ENCODE measurements around the gene CAMK4.

CAMK4 gene

DNA sequence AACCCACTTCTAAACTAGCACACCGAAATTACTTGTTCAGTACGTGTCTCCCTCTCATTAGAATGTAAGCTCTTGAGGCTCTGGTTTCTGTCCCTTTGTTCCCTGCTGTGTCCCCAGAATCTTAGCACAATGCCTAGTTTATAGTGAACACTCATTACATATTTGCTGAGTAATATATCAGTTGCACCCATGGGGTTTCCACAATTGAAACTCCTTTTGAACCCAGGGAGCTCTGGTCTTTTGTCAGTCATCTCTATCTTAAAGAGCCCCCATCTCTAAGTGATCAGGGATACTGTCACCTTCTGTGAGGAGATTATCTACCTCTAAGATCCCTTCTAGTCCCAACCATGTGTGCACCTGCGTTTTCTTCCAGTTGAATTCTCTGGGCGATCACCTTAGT is 12.8 kb downstream of the CAMK4 start:
- Histone ChIP-seq H3K9me3 (ENCODE audit: control insufficient read depth in 5 of 5, low read length in 5 of 5) (no peaks in the 10 kb centered on the region), H3K9ac (ENCODE audit: low read length in 5 of 5) (no peak overlapping the region), H3K27ac (ENCODE audit: low read depth, low read length) (no peak overlapping the region)

DNA sequence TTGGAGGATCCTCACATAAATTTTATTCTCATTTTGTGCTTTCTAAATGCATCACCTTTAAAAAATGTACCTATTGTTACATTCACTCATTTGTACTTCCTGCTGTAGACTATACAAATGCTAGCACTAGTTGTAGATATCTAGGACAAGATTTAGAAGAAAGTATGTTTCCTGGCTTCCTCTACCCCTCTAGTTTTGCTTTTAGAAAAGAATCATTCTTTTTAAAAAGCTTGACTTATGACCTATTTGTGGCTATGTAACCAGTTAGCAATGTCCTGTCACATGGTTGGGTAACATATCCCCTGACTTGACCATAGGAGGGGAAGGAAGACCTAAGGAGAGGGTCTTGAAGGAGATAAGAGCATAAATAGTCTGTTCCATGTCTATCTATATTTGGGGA is 13.3 kb downstream of the CAMK4 start:
- Histone ChIP-seq H3K4me3 (ENCODE audit: low read depth in 1 of 5, low read length in 5 of 5) (no peak overlapping the region), H3K36me3 (ENCODE audit: control insufficient read depth in 5 of 5, insufficient read depth in 5 of 5, low read length in 5 of 5) (no peaks in the 10 kb centered on the region), H3K27me3 (ENCODE audit: control insufficient read depth in 5 of 5, insufficient read depth in 4 of 5, low read length in 5 of 5) (peaks cover 0 to under 1% (median 0%) of the 10 kb centered on the region in 5 donors), H3K9ac (ENCODE audit: low read length in 5 of 5) (no peak overlapping the region), H3K27ac (ENCODE audit: low read depth, low read length) (no peak overlapping the region), H3K9me3 (ENCODE audit: control insufficient read depth in 5 of 5, low read length in 5 of 5) (no peaks in the 10 kb centered on the region), H3K4me1 (ENCODE audit: control insufficient read depth in 5 of 5, insufficient read depth in 5 of 5, low read length in 5 of 5) (peaks cover 0 to 8% (median 0%) of the 10 kb centered on the region in 5 donors)

More for the DNA sequence above, 12.8 kb downstream of the CAMK4 start:
- Histone ChIP-seq H3K36me3 (ENCODE audit: control insufficient read depth in 5 of 5, insufficient read depth in 5 of 5, low read length in 5 of 5) (no peaks in the 10 kb centered on the region), H3K4me3 (ENCODE audit: low read depth in 1 of 5, low read length in 5 of 5) (no peak overlapping the region), H3K4me1 (ENCODE audit: control insufficient read depth in 5 of 5, insufficient read depth in 5 of 5, low read length in 5 of 5) (peaks cover 0 to 8% (median 0%) of the 10 kb centered on the region in 5 donors), H3K27me3 (ENCODE audit: control insufficient read depth in 5 of 5, insufficient read depth in 4 of 5, low read length in 5 of 5) (no peaks in the 10 kb centered on the region)

DNA sequence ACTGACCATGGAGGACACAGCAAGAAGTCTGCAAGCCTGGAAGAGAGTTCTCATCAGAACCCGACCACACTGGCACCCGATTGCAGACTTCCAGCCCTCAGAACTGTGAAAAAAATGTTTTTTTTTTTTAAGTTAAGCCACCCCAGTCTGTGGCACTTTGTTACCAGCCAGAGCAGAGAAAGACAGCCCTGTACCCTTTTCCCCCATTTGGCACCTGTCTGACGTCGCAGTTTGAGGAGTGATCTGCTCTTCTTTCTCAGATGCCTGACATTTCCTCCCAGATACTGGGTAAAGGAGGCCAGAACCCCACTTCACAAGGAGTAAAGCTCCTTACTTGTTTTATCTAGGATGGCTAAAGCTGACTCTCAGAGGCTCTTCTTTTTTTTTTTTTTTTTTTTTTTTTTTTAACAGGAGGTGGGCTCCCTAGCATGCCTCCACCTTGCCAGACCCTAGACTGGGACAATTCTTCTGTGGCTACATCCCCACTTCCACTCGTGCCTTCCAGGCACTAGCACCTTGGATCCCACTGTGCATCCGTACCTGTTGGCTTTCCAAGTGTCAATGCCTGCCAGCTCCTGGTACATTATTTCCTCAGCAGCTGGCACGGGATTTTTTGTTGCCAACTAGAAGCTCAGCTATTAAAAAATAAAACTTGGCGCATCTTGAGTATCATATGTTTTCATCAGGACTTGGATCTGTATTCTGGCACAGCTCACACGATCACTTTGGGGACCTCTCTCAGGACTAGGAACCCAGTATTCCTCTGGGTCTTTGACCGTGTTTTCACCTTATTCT is 14.4 kb downstream of the CAMK4 start:
- Histone ChIP-seq H3K4me3 (ENCODE audit: low read depth in 1 of 5, low read length in 5 of 5) (no peak overlapping the region), H3K9me3 (ENCODE audit: control insufficient read depth in 5 of 5, low read length in 5 of 5) (no peaks in the 10 kb centered on the region), H3K9ac (ENCODE audit: low read length in 5 of 5) (no peak overlapping the region), H3K27ac (ENCODE audit: low read depth, low read length) (no peak overlapping the region), H3K36me3 (ENCODE audit: control insufficient read depth in 5 of 5, insufficient read depth in 5 of 5, low read length in 5 of 5) (no peaks in the 10 kb centered on the region), H3K4me1 (ENCODE audit: control insufficient read depth in 5 of 5, insufficient read depth in 5 of 5, low read length in 5 of 5) (peaks cover 0 to 8% (median 0%) of the 10 kb centered on the region in 5 donors), H3K27me3 (ENCODE audit: control insufficient read depth in 5 of 5, insufficient read depth in 4 of 5, low read length in 5 of 5) (peaks cover 0 to 6% (median 0%) of the 10 kb centered on the region in 5 donors)

DNA sequence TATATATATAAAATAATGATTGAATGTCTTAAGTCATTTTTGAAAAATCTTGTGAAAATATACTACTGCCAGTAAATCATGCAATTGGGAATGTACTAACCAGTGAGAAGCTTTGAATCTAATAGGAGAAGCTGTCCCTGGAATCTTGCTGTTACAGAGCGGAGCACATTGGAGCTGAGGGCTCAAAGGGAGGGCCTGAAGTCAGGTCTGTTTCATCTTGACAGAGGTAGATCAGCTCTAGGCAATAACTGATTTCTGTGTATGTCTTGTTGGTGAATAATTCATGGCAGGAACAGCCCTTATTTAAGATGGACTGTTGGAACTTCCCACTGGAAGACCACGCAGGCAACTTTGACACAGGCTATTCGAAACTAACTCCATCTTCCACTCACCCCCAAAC is 17.5 kb downstream of the CAMK4 start:
- Histone ChIP-seq H3K9ac (ENCODE audit: low read length in 5 of 5) (no peak overlapping the region), H3K9me3 (ENCODE audit: control insufficient read depth in 5 of 5, low read length in 5 of 5) (no peaks in the 10 kb centered on the region), H3K27me3 (ENCODE audit: control insufficient read depth in 5 of 5, insufficient read depth in 4 of 5, low read length in 5 of 5) (peaks cover 0 to 6% (median 0%) of the 10 kb centered on the region in 5 donors), H3K4me1 (ENCODE audit: control insufficient read depth in 5 of 5, insufficient read depth in 5 of 5, low read length in 5 of 5) (peaks cover 0 to 8% (median 0%) of the 10 kb centered on the region in 5 donors), H3K36me3 (ENCODE audit: control insufficient read depth in 5 of 5, insufficient read depth in 5 of 5, low read length in 5 of 5) (no peaks in the 10 kb centered on the region), H3K27ac (ENCODE audit: low read depth, low read length) (no peak overlapping the region), H3K4me3 (ENCODE audit: low read depth in 1 of 5, low read length in 5 of 5) (no peak overlapping the region)

DNA sequence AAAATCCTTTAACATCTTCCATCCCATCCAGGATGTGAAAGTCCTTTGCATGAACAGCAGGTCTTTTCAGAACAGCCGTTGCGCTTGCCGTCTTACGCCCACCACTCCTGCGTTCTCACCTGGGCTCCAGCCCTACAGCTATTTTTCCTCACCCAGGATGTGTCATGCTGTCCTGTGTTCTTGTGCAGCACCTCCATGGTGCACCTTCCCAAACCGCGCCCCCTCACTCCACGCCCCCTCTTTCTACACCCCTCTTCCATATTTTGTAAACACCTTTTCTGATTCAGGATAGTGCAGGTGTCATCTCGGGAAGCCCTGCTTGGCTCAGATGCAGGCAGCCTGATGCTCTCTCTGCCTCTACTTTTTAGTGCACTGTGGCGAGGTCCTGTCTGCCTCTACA is 18.4 kb downstream of the CAMK4 start:
- H3K9ac ChIP-seq (ENCODE audit: low read length in 5 of 5), result no peak overlapping the region
- H3K27ac ChIP-seq (ENCODE audit: low read depth, low read length), result no peak overlapping the region
- no peaks in the 10 kb centered on the region for H3K9me3 ChIP-seq (ENCODE audit: control insufficient read depth in 5 of 5, low read length in 5 of 5)
- no peak overlapping the region for H3K4me3 ChIP-seq (ENCODE audit: low read depth in 1 of 5, low read length in 5 of 5)
- H3K4me1 ChIP-seq (ENCODE audit: control insufficient read depth in 5 of 5, insufficient read depth in 5 of 5, low read length in 5 of 5), result peaks cover 0 to 5% (median 0%) of the 10 kb centered on the region in 5 donors
- H3K36me3 ChIP-seq (ENCODE audit: control insufficient read depth in 5 of 5, insufficient read depth in 5 of 5, low read length in 5 of 5), result no peaks in the 10 kb centered on the region
- H3K27me3 ChIP-seq (ENCODE audit: control insufficient read depth in 5 of 5, insufficient read depth in 4 of 5, low read length in 5 of 5), result peaks cover 0 to 6% (median 0%) of the 10 kb centered on the region in 5 donors

DNA sequence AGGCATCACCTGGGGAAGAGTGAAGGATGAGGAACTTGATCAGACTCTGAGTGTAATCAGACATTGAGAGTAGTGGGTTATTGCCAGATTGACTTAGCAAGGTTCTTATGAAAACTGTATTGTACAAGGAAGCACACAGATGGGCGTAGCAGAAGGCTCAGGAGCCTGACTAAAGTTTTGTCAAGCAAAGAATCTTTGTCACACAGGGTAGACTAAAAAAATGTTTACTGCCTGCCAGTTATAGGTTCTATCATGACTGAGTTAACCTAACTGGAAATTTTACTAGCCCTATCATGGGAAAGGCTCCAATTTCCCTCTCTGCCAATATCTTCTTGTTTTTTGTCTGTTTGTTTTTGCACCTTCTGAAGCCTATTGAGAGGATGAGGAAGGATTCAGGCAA is 19.1 kb downstream of the CAMK4 start:
- H3K36me3 ChIP-seq (ENCODE audit: control insufficient read depth in 5 of 5, insufficient read depth in 5 of 5, low read length in 5 of 5), result no peaks in the 10 kb centered on the region
- peaks cover 0 to 6% (median 0%) of the 10 kb centered on the region in 5 donors for H3K27me3 ChIP-seq (ENCODE audit: control insufficient read depth in 5 of 5, insufficient read depth in 4 of 5, low read length in 5 of 5)
- no peak overlapping the region for H3K27ac ChIP-seq (ENCODE audit: low read depth, low read length)
- no peak overlapping the region for H3K9ac ChIP-seq (ENCODE audit: low read length in 5 of 5)
- no peaks in the 10 kb centered on the region for H3K4me1 ChIP-seq (ENCODE audit: control insufficient read depth in 5 of 5, insufficient read depth in 5 of 5, low read length in 5 of 5)
- no peak overlapping the region for H3K4me3 ChIP-seq (ENCODE audit: low read depth in 1 of 5, low read length in 5 of 5)
- no peaks in the 10 kb centered on the region for H3K9me3 ChIP-seq (ENCODE audit: control insufficient read depth in 5 of 5, low read length in 5 of 5)

DNA sequence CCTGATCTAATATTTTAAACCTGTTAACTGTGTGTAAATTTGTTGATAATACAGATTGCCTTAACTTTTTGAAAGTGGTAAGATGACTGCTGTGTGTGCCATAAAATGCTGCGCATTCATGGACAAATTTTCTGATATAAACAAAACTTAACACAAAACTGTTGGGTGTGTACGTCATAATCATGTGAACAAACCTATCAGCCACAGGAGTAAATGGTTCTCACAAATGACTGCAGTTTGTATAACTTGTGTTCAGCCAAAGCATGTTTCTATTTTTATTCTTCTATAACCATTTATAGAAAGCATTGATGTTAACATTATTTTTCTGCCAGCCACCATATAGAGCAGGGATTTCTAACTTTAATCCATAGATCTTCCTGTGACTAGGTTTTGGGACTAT is 21.5 kb downstream of the CAMK4 start:
- Histone ChIP-seq H3K36me3 (ENCODE audit: control insufficient read depth in 5 of 5, insufficient read depth in 5 of 5, low read length in 5 of 5) (no peaks in the 10 kb centered on the region), H3K4me3 (ENCODE audit: low read depth in 1 of 5, low read length in 5 of 5) (no peak overlapping the region), H3K9me3 (ENCODE audit: control insufficient read depth in 5 of 5, low read length in 5 of 5) (no peaks in the 10 kb centered on the region), H3K9ac (ENCODE audit: low read length in 5 of 5) (no peak overlapping the region), H3K4me1 (ENCODE audit: control insufficient read depth in 5 of 5, insufficient read depth in 5 of 5, low read length in 5 of 5) (no peaks in the 10 kb centered on the region), H3K27ac (ENCODE audit: low read depth, low read length) (no peak overlapping the region), H3K27me3 (ENCODE audit: control insufficient read depth in 5 of 5, insufficient read depth in 4 of 5, low read length in 5 of 5) (peaks cover 0 to 6% (median 0%) of the 10 kb centered on the region in 5 donors)

DNA sequence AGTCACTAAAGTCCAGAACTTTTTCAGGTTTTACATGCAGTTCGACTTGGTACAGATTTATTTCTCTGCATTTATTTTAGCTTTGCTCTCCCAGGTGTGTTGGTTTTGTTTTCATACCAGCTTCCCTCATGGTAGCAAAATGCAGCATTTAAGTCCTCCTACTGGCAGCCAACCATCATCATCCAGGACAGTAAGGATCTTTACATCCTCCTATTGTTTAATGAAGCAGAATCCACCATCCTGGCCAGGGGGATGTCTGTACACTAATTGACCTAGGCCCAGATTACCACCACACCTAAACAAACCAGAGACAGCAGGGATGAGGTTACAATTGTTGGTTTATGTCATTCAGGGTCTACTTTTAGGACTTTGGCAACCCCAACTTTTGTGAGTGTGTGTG is 22.3 kb downstream of the CAMK4 start:
- Histone ChIP-seq H3K36me3 (ENCODE audit: control insufficient read depth in 5 of 5, insufficient read depth in 5 of 5, low read length in 5 of 5) (no peaks in the 10 kb centered on the region), H3K27ac (ENCODE audit: low read depth, low read length) (no peak overlapping the region), H3K9ac (ENCODE audit: low read length in 5 of 5) (no peak overlapping the region), H3K9me3 (ENCODE audit: control insufficient read depth in 5 of 5, low read length in 5 of 5) (no peaks in the 10 kb centered on the region), H3K4me3 (ENCODE audit: low read depth in 1 of 5, low read length in 5 of 5) (no peak overlapping the region), H3K27me3 (ENCODE audit: control insufficient read depth in 5 of 5, insufficient read depth in 4 of 5, low read length in 5 of 5) (peaks cover 0 to 6% (median 0%) of the 10 kb centered on the region in 5 donors), H3K4me1 (ENCODE audit: control insufficient read depth in 5 of 5, insufficient read depth in 5 of 5, low read length in 5 of 5) (no peaks in the 10 kb centered on the region)

DNA sequence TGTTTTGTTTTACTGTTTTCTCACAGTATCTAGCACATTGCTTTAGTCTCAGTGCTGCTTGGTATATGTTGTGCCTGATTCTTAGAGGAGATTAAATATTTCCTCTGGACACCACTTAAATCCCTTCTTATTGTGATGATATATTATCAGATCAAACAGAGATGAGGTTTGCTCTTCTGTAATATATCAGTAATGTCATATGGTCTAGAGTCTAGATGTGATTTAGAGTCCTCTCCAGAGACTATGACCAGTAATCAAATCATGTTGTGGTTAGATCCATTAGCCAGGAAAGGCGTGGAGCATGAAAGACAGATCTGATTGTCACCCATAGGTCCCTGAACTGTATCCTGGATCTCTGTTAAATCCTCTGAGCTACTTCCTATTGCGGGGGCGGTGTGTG is 24.4 kb downstream of the CAMK4 start:
- Histone ChIP-seq H3K27me3 (ENCODE audit: control insufficient read depth in 5 of 5, insufficient read depth in 4 of 5, low read length in 5 of 5) (peaks cover 0 to 3% (median 0%) of the 10 kb centered on the region in 5 donors), H3K9me3 (ENCODE audit: control insufficient read depth in 5 of 5, low read length in 5 of 5) (no peaks in the 10 kb centered on the region), H3K27ac (ENCODE audit: low read depth, low read length) (no peak overlapping the region), H3K36me3 (ENCODE audit: control insufficient read depth in 5 of 5, insufficient read depth in 5 of 5, low read length in 5 of 5) (no peaks in the 10 kb centered on the region), H3K4me1 (ENCODE audit: control insufficient read depth in 5 of 5, insufficient read depth in 5 of 5, low read length in 5 of 5) (no peaks in the 10 kb centered on the region), H3K9ac (ENCODE audit: low read length in 5 of 5) (no peak overlapping the region), H3K4me3 (ENCODE audit: low read depth in 1 of 5, low read length in 5 of 5) (no peak overlapping the region)

DNA sequence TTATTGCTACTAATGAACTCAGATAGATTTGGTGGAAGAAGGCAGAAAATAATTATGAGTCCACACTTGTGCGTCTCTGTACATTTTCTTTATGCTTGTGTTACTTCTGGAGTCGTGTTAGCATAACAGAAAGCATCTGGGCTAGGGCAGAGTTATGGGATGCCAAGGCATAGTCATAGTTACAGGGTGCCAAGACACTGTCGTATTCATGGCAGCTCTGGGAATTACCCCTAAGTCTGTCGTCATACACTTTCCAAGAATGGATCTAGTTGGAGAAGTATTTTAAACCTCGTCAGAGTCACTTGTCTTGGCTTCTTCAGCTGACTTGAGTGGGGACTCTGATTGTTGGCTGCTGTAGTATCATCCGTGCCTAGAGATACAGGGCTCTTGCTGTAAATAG is 27.7 kb downstream of the CAMK4 start:
- Histone ChIP-seq H3K4me1 (ENCODE audit: control insufficient read depth in 5 of 5, insufficient read depth in 5 of 5, low read length in 5 of 5) (no peaks in the 10 kb centered on the region), H3K9me3 (ENCODE audit: control insufficient read depth in 5 of 5, low read length in 5 of 5) (no peaks in the 10 kb centered on the region), H3K27ac (ENCODE audit: low read depth, low read length) (no peak overlapping the region), H3K36me3 (ENCODE audit: control insufficient read depth in 5 of 5, insufficient read depth in 5 of 5, low read length in 5 of 5) (no peaks in the 10 kb centered on the region), H3K9ac (ENCODE audit: low read length in 5 of 5) (no peak overlapping the region), H3K27me3 (ENCODE audit: control insufficient read depth in 5 of 5, insufficient read depth in 4 of 5, low read length in 5 of 5) (peaks cover 0 to 3% (median 0%) of the 10 kb centered on the region in 5 donors), H3K4me3 (ENCODE audit: low read depth in 1 of 5, low read length in 5 of 5) (no peak overlapping the region)
